Stimulated activated CD4-positive, alpha-beta T cell treated with anti-CD3 and anti-CD28 coated beads, Interleukin-2, amount 100 ng/mL, for 4 hours (primary cell): ENCODE measurements around the gene GCSH.

Source experiments
- DNase-seq: peaks from one replicate; pipeline ENCODE4 v3.0.0-alpha.2; 2020; ENCODE audit warnings: low read depth

GCSH gene

GRCh38 chr16:81041696-81042095, 54.5 kb downstream of the GCSH start:
- no peak for DNase-seq

GRCh38 chr16:81040842-81041241, 55.4 kb downstream of the GCSH start:
- no peak for DNase-seq

GRCh38 chr16:81040131-81040530, 56.1 kb downstream of the GCSH start:
- no peak for DNase-seq

- no peak for DNase-seq
These were observed 59.3 kb downstream of the GCSH start for GRCh38 chr16:81036751-81037350.

- peak; percentile 15 for DNase-seq
These were observed 60.0 kb downstream of the GCSH start for GRCh38 chr16:81035975-81036750.

GRCh38 chr16:81035398-81035974, 60.7 kb downstream of the GCSH start, which contains the start of gene ATMIN:
TSS of gene ATMIN (plus strand) at chr16:81035842. CDS start at chr16:81035871, 29 bp downstream.
- DNase-seq, result peak; percentile 82
